PC-9 (cell line): Measurements from ENCODE around the gene KL. TPM values are rescaled to one million over a fixed set of nuclear protein-coding genes. Genes with fewer than 3 reads are reported as not detected.

Experiments
- BruUV-seq: library from RNA; stranded (reverse); fragments of 400-500 nt; replicated peaks from 2 replicates; lab custom pipeline; 2021; lab: Mats Ljungman, UMichigan
- CTCF ChIA-PET: fragments of 300-600 bp; sonication (Branson Sonifier 250); formaldehyde crosslinking; loops from one replicate; lab custom pipeline; 2022; ENCODE audit warnings: antibody characterized with exemption; lab: Charles Lee
- POLR2A ChIA-PET: fragments of 300-600 bp; sonication (Branson Sonifier 250); formaldehyde crosslinking; loops from one replicate; lab custom pipeline; 2022; ENCODE audit warnings: antibody characterized with exemption; ENCODE audit not compliant: unreplicated experiment; lab: Charles Lee
- DNase-seq, 2 experiments: peaks; one replicate each; pipeline versions ENCODE4 v3.0.0 to v3.0.0-alpha.2; 2015 to 2022; ENCODE audit warnings: mixed read lengths in 1 of 2
- H2AFZ ChIP-seq: fragments of 200-600 bp; sonication (generic); 2 replicates; pipeline ENCODE4 v1.8.1; 2017; ENCODE audit warnings: antibody characterized with exemption
- H3F3A ChIP-seq: fragments of 200-600 bp; sonication (generic); 2 replicates; pipeline ENCODE4 v1.8.1; 2017; ENCODE audit warnings: antibody characterized with exemption, mild to moderate bottlenecking, low read depth; ENCODE audit not compliant: insufficient read depth
- H3K27ac ChIP-seq: fragments of 200-600 bp; sonication (generic); 2 replicates; pipeline ENCODE4 v1.6.1; 2016; ENCODE audit warnings: mixed run types
- H3K27me3 ChIP-seq: fragments of 200-600 bp; sonication (generic); 2 replicates; pipeline ENCODE4 v1.6.1; 2016; ENCODE audit warnings: low read depth, mixed run types; ENCODE audit not compliant: insufficient read depth
- H3K36me3 ChIP-seq: fragments of 200-600 bp; sonication (generic); 2 replicates; pipeline ENCODE4 v1.6.1; 2016; ENCODE audit warnings: low read depth, mixed run types
- H3K4me1 ChIP-seq: fragments of 200-600 bp; sonication (generic); replicated peaks from 2 replicates; pipeline ENCODE4 v1.6.1; 2016; ENCODE audit warnings: mixed run types; ENCODE audit not compliant: insufficient read depth
- H3K4me2 ChIP-seq: fragments of 200-600 bp; sonication (generic); 2 replicates; pipeline ENCODE4 v1.6.1; 2017; ENCODE audit warnings: mixed run types
- H3K4me3 ChIP-seq: fragments of 200-600 bp; sonication (generic); 2 replicates; pipeline ENCODE4 v1.6.1; 2016; ENCODE audit warnings: mixed run types
- H3K79me2 ChIP-seq: fragments of 200-600 bp; sonication (generic); 2 replicates; pipeline ENCODE4 v1.6.1; 2017; ENCODE audit warnings: low read depth, mixed run types
- H3K9me2 ChIP-seq: fragments of 200-600 bp; sonication (generic); 2 replicates; pipeline ENCODE4 v1.8.1; 2017; ENCODE audit warnings: mild to moderate bottlenecking; ENCODE audit not compliant: insufficient read depth
- H3K9me3 ChIP-seq: fragments of 200-600 bp; sonication (generic); 2 replicates; pipeline ENCODE4 v1.8.1; 2016; ENCODE audit warnings: low read depth; ENCODE audit not compliant: insufficient read depth
- H4K20me1 ChIP-seq: fragments of 200-600 bp; sonication (generic); 2 replicates; pipeline ENCODE4 v1.8.1; 2017; ENCODE audit not compliant: insufficient read depth
- EZH2 ChIP-seq: fragments of 200-600 bp; sonication (generic); IDR thresholded peaks from 2 replicates; pipeline ENCODE4 v1.8.0; 2017; ENCODE audit warnings: antibody characterized with exemption, low read depth
- intact Hi-C: fragments of 100-400 bp; cut with micrococcal nuclease; formaldehyde crosslinking; loops from one replicate; pipeline ENCODE4 v1.10.0; 2022; ENCODE audit not compliant: unreplicated experiment
- total RNA-seq: library from RNA; stranded (reverse); gene quantifications from 2 replicates; pipeline ENCODE4 v1.2.3, GENCODE V29; 2021
- TF ChIP-seq, protein P1 (sequence below): fragments of 200-600 bp; sonication (generic); conservative IDR thresholded peaks from 2 replicates; pipeline ENCODE4 v1.6.1; 2017; ENCODE audit warnings: mixed run types, antibody characterized with exemption, mild to moderate bottlenecking, moderate library complexity

Gene KL
- total RNA-seq, 1 experiment from 2014 or later, result 1.4 TPM

DNA sequence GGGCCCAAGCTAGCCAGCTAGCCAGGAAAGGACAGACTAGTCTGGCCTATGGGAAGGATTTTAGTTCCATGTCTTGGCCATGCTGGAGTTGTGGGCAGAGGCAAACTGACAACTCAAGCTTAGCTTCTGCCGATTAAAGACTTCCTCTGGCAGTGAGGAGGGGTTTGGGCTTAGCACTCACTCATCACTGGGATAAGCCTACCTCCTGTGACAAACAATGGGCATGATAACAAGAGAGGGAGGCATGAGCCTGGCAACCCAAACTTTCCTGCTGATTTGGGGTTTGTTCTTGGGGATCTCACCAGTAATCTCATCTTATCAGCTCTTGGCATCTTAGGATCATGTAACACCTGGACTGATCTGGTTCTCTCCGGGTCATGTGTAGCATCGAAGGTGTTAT is 83.6 kb downstream of the KL start:
- no peaks in the 10 kb centered on the region; the same call in 1 of the 2 replicates for H3K9me2 ChIP-seq
- ChIA-PET POLR2A (no interaction called here), CTCF (interaction anchor here (0.6 kb wide), 1 partner anchor 431 kb away, joined by 4 read pairs; no protein-coding TSS in a partner anchor)
- no peak overlapping the region for H3K27ac ChIP-seq
- no peaks in the 10 kb centered on the region for H3K36me3 ChIP-seq
- H3F3A ChIP-seq, result peaks cover 4% of the 10 kb centered on the region
- H3K4me1 ChIP-seq, result no peaks in the 10 kb centered on the region
- H3K79me2 ChIP-seq, result no peaks in the 10 kb centered on the region
- no peak overlapping the region for H2AFZ ChIP-seq
- no peak overlapping the region for H3K4me3 ChIP-seq
- no peak overlapping the region for H3K4me2 ChIP-seq
- no peaks in the 10 kb centered on the region for H3K9me3 ChIP-seq
- intact Hi-C loops, result no loop called here
- TF ChIP-seq, protein P1, sequence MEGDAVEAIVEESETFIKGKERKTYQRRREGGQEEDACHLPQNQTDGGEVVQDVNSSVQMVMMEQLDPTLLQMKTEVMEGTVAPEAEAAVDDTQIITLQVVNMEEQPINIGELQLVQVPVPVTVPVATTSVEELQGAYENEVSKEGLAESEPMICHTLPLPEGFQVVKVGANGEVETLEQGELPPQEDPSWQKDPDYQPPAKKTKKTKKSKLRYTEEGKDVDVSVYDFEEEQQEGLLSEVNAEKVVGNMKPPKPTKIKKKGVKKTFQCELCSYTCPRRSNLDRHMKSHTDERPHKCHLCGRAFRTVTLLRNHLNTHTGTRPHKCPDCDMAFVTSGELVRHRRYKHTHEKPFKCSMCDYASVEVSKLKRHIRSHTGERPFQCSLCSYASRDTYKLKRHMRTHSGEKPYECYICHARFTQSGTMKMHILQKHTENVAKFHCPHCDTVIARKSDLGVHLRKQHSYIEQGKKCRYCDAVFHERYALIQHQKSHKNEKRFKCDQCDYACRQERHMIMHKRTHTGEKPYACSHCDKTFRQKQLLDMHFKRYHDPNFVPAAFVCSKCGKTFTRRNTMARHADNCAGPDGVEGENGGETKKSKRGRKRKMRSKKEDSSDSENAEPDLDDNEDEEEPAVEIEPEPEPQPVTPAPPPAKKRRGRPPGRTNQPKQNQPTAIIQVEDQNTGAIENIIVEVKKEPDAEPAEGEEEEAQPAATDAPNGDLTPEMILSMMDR, result no peak
- TF ChIP-seq EZH2, result no peak
- no TSS peak for BruUV-seq
- H3K27me3 ChIP-seq, result no peaks in the 10 kb centered on the region
- H4K20me1 ChIP-seq, result no peaks in the 10 kb centered on the region
- DNase-seq, result no peak

DNA sequence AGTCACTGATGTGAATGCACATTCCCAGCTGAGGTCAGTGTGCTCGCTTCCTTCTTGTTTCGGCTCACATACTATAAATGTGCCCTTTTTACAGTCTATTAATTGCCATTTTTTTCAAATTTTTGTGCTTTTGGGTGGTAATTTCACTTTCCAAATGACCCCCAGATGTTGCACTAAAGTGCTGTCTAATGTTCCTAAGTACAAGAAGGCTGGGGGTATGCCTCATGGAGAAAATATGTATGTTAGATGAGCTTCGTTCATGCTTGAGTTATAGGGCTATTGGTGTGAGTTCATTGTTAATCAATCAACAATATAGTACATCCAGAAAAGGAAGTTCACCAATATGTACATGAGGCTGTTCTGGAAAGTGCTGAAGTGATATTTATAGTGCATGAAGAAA is 84.7 kb downstream of the KL start:
- TF ChIP-seq EZH2, result no peak
- TF ChIP-seq, protein P1, result no peak

DNA sequence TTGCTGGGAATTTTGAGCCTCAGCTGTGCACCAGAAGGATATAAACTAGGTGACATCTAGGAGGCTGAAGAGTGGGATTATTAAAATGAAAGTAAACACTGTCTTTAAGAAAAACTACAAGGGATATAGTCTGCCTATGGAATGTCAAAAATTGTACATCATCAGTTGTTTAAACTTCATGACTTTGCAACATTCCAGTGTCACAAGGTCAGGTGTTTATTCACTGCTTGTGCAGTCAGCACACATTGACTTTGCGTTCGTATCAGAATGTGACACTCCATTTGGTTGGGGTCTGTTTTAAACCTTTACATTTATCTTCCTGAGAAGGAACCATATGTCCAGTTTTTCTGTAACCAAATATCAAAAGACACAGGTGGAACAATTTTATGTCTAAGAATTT is 85.6 kb downstream of the KL start:
- intact Hi-C loops, result no loop called here
- no peaks in the 10 kb centered on the region for H3K79me2 ChIP-seq
- TF ChIP-seq EZH2, result no peak
- TF ChIP-seq, protein P1, result no peak
- no peaks in the 10 kb centered on the region for H3K9me3 ChIP-seq
- H4K20me1 ChIP-seq, result no peaks in the 10 kb centered on the region
- H2AFZ ChIP-seq, result no peak overlapping the region
- ChIA-PET CTCF (no interaction called here), POLR2A (no interaction called here)
- H3K4me1 ChIP-seq, result no peaks in the 10 kb centered on the region
- no peak overlapping the region for H3K4me2 ChIP-seq
- BruUV-seq, result no TSS peak
- H3K27ac ChIP-seq, result no peak overlapping the region
- no peak overlapping the region for H3K4me3 ChIP-seq
- no peaks in the 10 kb centered on the region for H3K27me3 ChIP-seq
- H3F3A ChIP-seq, result peaks cover 4% of the 10 kb centered on the region
- H3K9me2 ChIP-seq, result no peaks in the 10 kb centered on the region; the same call in 1 of the 2 replicates
- peaks cover 8% of the 10 kb centered on the region; the same call in 1 of the 2 replicates for H3K36me3 ChIP-seq
- no peak for DNase-seq

More for the DNA sequence above, 84.7 kb downstream of the KL start:
- no peak overlapping the region for H3K4me3 ChIP-seq
- ChIA-PET POLR2A (interaction anchor here (0.7 kb wide), 1 partner anchor 10 kb away, joined by 4 read pairs; no protein-coding TSS in a partner anchor), CTCF (no interaction called here)
- no peaks in the 10 kb centered on the region; the same call in 1 of the 2 replicates for H3K9me2 ChIP-seq
- no TSS peak for BruUV-seq
- H3K36me3 ChIP-seq, result no peaks in the 10 kb centered on the region
- H3K27me3 ChIP-seq, result no peaks in the 10 kb centered on the region
- no peak overlapping the region for H3K27ac ChIP-seq
- no peaks in the 10 kb centered on the region for H3K4me1 ChIP-seq
- H3K4me2 ChIP-seq, result no peak overlapping the region
- H3K79me2 ChIP-seq, result no peaks in the 10 kb centered on the region
- no peaks in the 10 kb centered on the region for H4K20me1 ChIP-seq
- H3K9me3 ChIP-seq, result no peaks in the 10 kb centered on the region
- DNase-seq, result no peak
- H3F3A ChIP-seq, result peaks cover 4% of the 10 kb centered on the region
- intact Hi-C loops, result no loop called here
- no peak overlapping the region for H2AFZ ChIP-seq
